Activated CD4-positive, CD25-positive, alpha-beta regulatory T cell (primary cell): Measurements from ENCODE around the gene HS3ST6.
A peak's percentile ranks its signal among the peaks of the same experiment; 100 is the strongest.
"Not testable (repeated sequence)": the region's sequence is repeated elsewhere in the genome, so short reads cannot be mapped to it uniquely, and the experiment has no call there.

ENCODE experiments used
- DNase-seq, 4 experiments: peaks; one replicate each; lab custom pipeline; 2025; lab: John Stamatoyannopoulos, UW

HS3ST6 gene

GRCh38 chr16:1877804-1878203, 40.4 kb downstream of the HS3ST6 start:
- DNase-seq, result no peak

- no peak for DNase-seq
These were observed 41.1 kb downstream of the HS3ST6 start for GRCh38 chr16:1877089-1877488.

GRCh38 chr16:1876468-1876867, 41.7 kb downstream of the HS3ST6 start:
- DNase-seq, result no peak

- DNase-seq, result not testable (repeated sequence)
These were observed 42.1 kb downstream of the HS3ST6 start for GRCh38 chr16:1876066-1876465.

- DNase-seq, result no peak
These were observed 43.4 kb downstream of the HS3ST6 start for GRCh38 chr16:1874854-1875253.

- DNase-seq, result peak in 2 of 4 experiments; percentile 15 to 19
These were observed 46.1 kb downstream of the HS3ST6 start, which contains the start of gene MEIOB for GRCh38 chr16:1871974-1872635. Gene MEIOB, minus strand, starts transcription at chr16:1872164. Its CDS starts 3,989 bp downstream, at chr16:1868175.

GRCh38 chr16:1870365-1871082, 47.7 kb downstream of the HS3ST6 start:
- no peak for DNase-seq

GRCh38 chr16:1865902-1866690, 52.1 kb downstream of the HS3ST6 start:
- DNase-seq, result no peak

GRCh38 chr16:1863681-1864460, 54.3 kb downstream of the HS3ST6 start:
- DNase-seq, result no peak

- DNase-seq, result no peak
These were observed 55.8 kb downstream of the HS3ST6 start for GRCh38 chr16:1862394-1862793.

GRCh38 chr16:1861730-1862129, 56.5 kb downstream of the HS3ST6 start:
- DNase-seq, result no peak
